Activated CD4-positive, alpha-beta T cell treated with anti-CD3 and anti-CD28 coated beads for 48 hours (primary cell): ENCODE measurements around the gene RASAL2.
"Not testable (repeated sequence)": the region's sequence is repeated elsewhere in the genome, so short reads cannot be mapped to it uniquely, and the experiment has no call there.

Experiments
- DNase-seq: peaks from one replicate; pipeline ENCODE4 v3.0.0-alpha.2; 2020

RASAL2 gene

GRCh38 chr1:178168536-178168935, 74.6 kb downstream of the RASAL2 start:
- DNase-seq: no peak

- no peak for DNase-seq
Measured at GRCh38 chr1:178169649-178170048, 75.7 kb downstream of the RASAL2 start.

GRCh38 chr1:178172939-178173338, 79.0 kb downstream of the RASAL2 start:
- no peak for DNase-seq

- DNase-seq: no peak
Measured at GRCh38 chr1:178174539-178174938, 80.6 kb downstream of the RASAL2 start.

GRCh38 chr1:178180405-178180804, 86.5 kb downstream of the RASAL2 start:
- no peak for DNase-seq

- no peak for DNase-seq
Measured at GRCh38 chr1:178183796-178184195, 89.9 kb downstream of the RASAL2 start.

- no peak for DNase-seq
Measured at GRCh38 chr1:178188306-178188705, 94.4 kb downstream of the RASAL2 start.

GRCh38 chr1:178189814-178190213, 95.9 kb downstream of the RASAL2 start:
- DNase-seq: no peak

- no peak for DNase-seq
Measured at GRCh38 chr1:178190881-178191280, 97.0 kb downstream of the RASAL2 start.

GRCh38 chr1:178192686-178193085, 98.8 kb downstream of the RASAL2 start:
- DNase-seq: no peak

GRCh38 chr1:178196631-178197030, 102.7 kb downstream of the RASAL2 start:
- DNase-seq: no peak

- DNase-seq: not testable (repeated sequence)
Measured at GRCh38 chr1:178202095-178202494, 108.2 kb downstream of the RASAL2 start.

GRCh38 chr1:178202546-178202945, 108.6 kb downstream of the RASAL2 start:
- not testable (repeated sequence) for DNase-seq

- DNase-seq: not testable (repeated sequence)
Measured at GRCh38 chr1:178208269-178208856, 114.5 kb downstream of the RASAL2 start.

- DNase-seq: no peak
Measured at GRCh38 chr1:178209935-178210334, 116.0 kb downstream of the RASAL2 start.

- no peak for DNase-seq
Measured at GRCh38 chr1:178218550-178218949, 124.6 kb downstream of the RASAL2 start.

GRCh38 chr1:178220094-178220493, 126.2 kb downstream of the RASAL2 start:
- no peak for DNase-seq

- no peak for DNase-seq
Measured at GRCh38 chr1:178223289-178223688, 129.4 kb downstream of the RASAL2 start.

- no peak for DNase-seq
Measured at GRCh38 chr1:178224358-178224757, 130.5 kb downstream of the RASAL2 start.

GRCh38 chr1:178230881-178231409, 137.0 kb downstream of the RASAL2 start:
- no peak for DNase-seq

GRCh38 chr1:178232108-178232507, 138.2 kb downstream of the RASAL2 start:
- no peak for DNase-seq

- no peak for DNase-seq
Measured at GRCh38 chr1:178232949-178233348, 139.0 kb downstream of the RASAL2 start.

- no peak for DNase-seq
Measured at GRCh38 chr1:178237121-178237520, 143.2 kb downstream of the RASAL2 start.

GRCh38 chr1:178238722-178239510, 145.0 kb downstream of the RASAL2 start:
- no peak for DNase-seq
